K562 (cell line): ENCODE measurements around the gene VTI1B.

Source experiments
- BRD4 ChIP-seq: fragments of 200-600 bp; sonication (generic); IDR thresholded peaks from 2 replicates; pipeline ENCODE4 v1.6.1; 2017; ENCODE audit warnings: inconsistent platforms
- CTCF ChIP-seq, 3 experiments: IDR thresholded peaks in 2 of 3; conservative IDR thresholded peaks in 1 of 3; 2 replicates each; pipeline ENCODE4 v1.5.1; 2011 to 2012; ENCODE audit warnings: low read length in 3 of 3, mild to moderate bottlenecking in 3 of 3, control low read depth in 2 of 3, improper control_type of control experiment in 1 of 3, inconsistent platforms in 1 of 3, low read depth in 1 of 3, mixed read lengths in 1 of 3, moderate library complexity in 1 of 3; ENCODE audit not compliant: insufficient read depth in 2 of 3
- EGR1 ChIP-seq: fragments of 450-650 bp; conservative IDR thresholded peaks from 2 replicates; pipeline ENCODE4 v1.6.1; 2017; ENCODE audit warnings: mild to moderate bottlenecking
- HDAC6 ChIP-seq: IDR thresholded peaks from 2 replicates; pipeline ENCODE4 v1.6.1; 2012; ENCODE audit warnings: low read depth, mild to moderate bottlenecking, control low read depth, inconsistent platforms, low read length, moderate library complexity
- KAT7 ChIP-seq: sonication (generic); formaldehyde crosslinking; IDR thresholded peaks from 2 replicates; pipeline ENCODE4 v1.8.0; 2022; ENCODE audit warnings: missing genetic modification reagents, mild to moderate bottlenecking, borderline replicate concordance
- KLF13 ChIP-seq: fragments of 450-650 bp; IDR thresholded peaks from 2 replicates; pipeline ENCODE4 v1.6.1; 2016; ENCODE audit warnings: missing genetic modification characterization, low read depth, mild to moderate bottlenecking, missing compliant biosample characterization, moderate library complexity, borderline replicate concordance
- NFYB ChIP-seq: IDR thresholded peaks from 2 replicates; pipeline ENCODE4 v1.6.1; 2011; ENCODE audit warnings: mild to moderate bottlenecking, moderate library complexity; ENCODE audit not compliant: insufficient read length; ENCODE audit errors: extremely low read depth
- PPARD ChIP-seq: fragments of 250-450 bp; sonication (Bioruptor Pico); IDR thresholded peaks from 2 replicates; pipeline ENCODE4 v1.8.0; 2022; ENCODE audit warnings: inconsistent platforms, mild to moderate bottlenecking, moderate library complexity
- PREB ChIP-seq: sonication (generic); formaldehyde crosslinking; IDR thresholded peaks from 2 replicates; pipeline ENCODE4 v1.8.1; 2023; ENCODE audit warnings: mild to moderate bottlenecking, missing genetic modification reagents
- RFX5 ChIP-seq: IDR thresholded peaks from 2 replicates; pipeline ENCODE4 v1.6.1; 2011; ENCODE audit warnings: low read depth, mild to moderate bottlenecking, improper control_type of control experiment, low read length
- SMC3 ChIP-seq: conservative IDR thresholded peaks from 2 replicates; pipeline ENCODE4 v1.6.1; 2011; ENCODE audit warnings: low read depth, low read length, improper control_type of control experiment; ENCODE audit not compliant: insufficient read depth
- THRAP3 ChIP-seq: fragments of 450-650 bp; IDR thresholded peaks from 2 replicates; pipeline ENCODE4 v1.6.1; 2016; ENCODE audit warnings: mild to moderate bottlenecking, inconsistent platforms, borderline replicate concordance
- ZNF274 ChIP-seq: IDR thresholded peaks from 2 replicates; pipeline ENCODE4 v1.6.1; 2011; ENCODE audit warnings: low read depth, mild to moderate bottlenecking, low read length, moderate library complexity, borderline replicate concordance
- ZNF589 ChIP-seq: fragments of 200-800 bp; sonication (Bioruptor generic); IDR thresholded peaks from 2 replicates; pipeline ENCODE4 v1.6.1; 2016; ENCODE audit warnings: low read depth, missing genetic modification characterization, missing compliant biosample characterization

GRCh38 chr14:67627519-67627918 is 46.9 kb downstream of the VTI1B start:
- TF ChIP-seq RFX5: no peak
- no peak for TF ChIP-seq THRAP3
- no peak for TF ChIP-seq PREB (CRISPR knock-in tag)
- TF ChIP-seq PPARD (CRISPR knock-in tag): no peak
- TF ChIP-seq NFYB: no peak
- no peak for TF ChIP-seq CTCF (IDR thresholded peaks at IDR 0.05 in 2 of 3, conservative IDR thresholded peaks at IDR 0.05 in 1 of 3; ENCODE audit: insufficient read depth in 2 of 3, low read depth in 1 of 3, low read length in 3 of 3)
- TF ChIP-seq ZNF589 (CRISPR knock-in tag): no peak
- no peak for TF ChIP-seq SMC3
- TF ChIP-seq HDAC6: no peak
- TF ChIP-seq ZNF274: no peak
- no peak for TF ChIP-seq BRD4
- TF ChIP-seq KAT7: no peak
- TF ChIP-seq KLF13: no peak
- TF ChIP-seq EGR1: no peak
